ENCODE results near the gene FUNDC2. TPM values are rescaled to one million over a fixed set of nuclear protein-coding genes. Genes with fewer than 3 reads are reported as not detected.

The FUNDC2 gene, protein sequence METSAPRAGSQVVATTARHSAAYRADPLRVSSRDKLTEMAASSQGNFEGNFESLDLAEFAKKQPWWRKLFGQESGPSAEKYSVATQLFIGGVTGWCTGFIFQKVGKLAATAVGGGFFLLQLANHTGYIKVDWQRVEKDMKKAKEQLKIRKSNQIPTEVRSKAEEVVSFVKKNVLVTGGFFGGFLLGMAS
- total RNA-seq: 10 to 100 TPM in 4 of 5 donors, 1 to 10 TPM in 1; 9.3 to 88.8 (median 19.9) TPM
- 100 to 1,000 TPM; 105 to 123 (median 123) TPM for polyA plus RNA-seq
- long read RNA-seq, donor 1, full-length matches to known transcripts: 11 of 11 reads
- long read RNA-seq, donor 1, partial matches to known transcripts: 0 of 11 reads
- long read RNA-seq, donor 1, other reads (novel, unspliced or antisense): 0 of 11 reads
- long read RNA-seq, donor 2, full-length matches to known transcripts: 27 of 27 reads
- long read RNA-seq, donor 2, partial matches to known transcripts: 0 of 27 reads
- long read RNA-seq, donor 2, other reads (novel, unspliced or antisense): 0 of 27 reads
- long read RNA-seq, donor 3, full-length matches to known transcripts: 16 of 16 reads
- long read RNA-seq, donor 3, partial matches to known transcripts: 0 of 16 reads
- long read RNA-seq, donor 3, other reads (novel, unspliced or antisense): 0 of 16 reads
- long read RNA-seq, donor 4, full-length matches to known transcripts: 6 of 6 reads
- long read RNA-seq, donor 4, partial matches to known transcripts: 0 of 6 reads
- long read RNA-seq, donor 4, other reads (novel, unspliced or antisense): 0 of 6 reads
- long read RNA-seq, donor 5, full-length matches to known transcripts: 40 of 49 reads
- long read RNA-seq, donor 5, partial matches to known transcripts: 9 of 49 reads
- long read RNA-seq, donor 5, other reads (novel, unspliced or antisense): 0 of 49 reads
- long read RNA-seq, donor 6, full-length matches to known transcripts: 51 of 57 reads
- long read RNA-seq, donor 6, partial matches to known transcripts: 6 of 57 reads
- long read RNA-seq, donor 6, other reads (novel, unspliced or antisense): 0 of 57 reads
- long read RNA-seq, donor 7, full-length matches to known transcripts: 30 of 43 reads
- long read RNA-seq, donor 7, partial matches to known transcripts: 13 of 43 reads
- long read RNA-seq, donor 7, other reads (novel, unspliced or antisense): 0 of 43 reads
- long read RNA-seq, donor 8, full-length matches to known transcripts: 36 of 45 reads
- long read RNA-seq, donor 8, partial matches to known transcripts: 9 of 45 reads
- long read RNA-seq, donor 8, other reads (novel, unspliced or antisense): 0 of 45 reads
- long read RNA-seq, donor 9, full-length matches to known transcripts: 34 of 55 reads
- long read RNA-seq, donor 9, partial matches to known transcripts: 21 of 55 reads
- long read RNA-seq, donor 9, other reads (novel, unspliced or antisense): 0 of 55 reads
- long read RNA-seq, donor 10, full-length matches to known transcripts: 12 of 12 reads
- long read RNA-seq, donor 10, partial matches to known transcripts: 0 of 12 reads
- long read RNA-seq, donor 10, other reads (novel, unspliced or antisense): 0 of 12 reads

- intact Hi-C loops (cut with DNase I; ENCODE audit: low total_unique reads): no loop called here
Observed at GRCh38 chrX:155026727-155027508, at the start of gene FUNDC2. Gene FUNDC2, plus strand, starts transcription at chrX:155026844. Its CDS starts 95 bp downstream, at chrX:155026939.

GRCh38 chrX:154979629-154980028 lies 47.0 kb upstream of the FUNDC2 start:
- no peak for DNase-seq
- no peaks in the 10 kb centered on the region for H3K27me3 ChIP-seq
- no peaks in the 10 kb centered on the region for H3K9me3 ChIP-seq
- peaks cover 0 to 11% (median 4%) of the 10 kb centered on the region in 4 donors for H3K4me1 ChIP-seq
- 68 to 90% (median 79%) methylated on average over 4 of the region's 4 CpGs for WGBS, 5 donors
- intact Hi-C loops (cut with DNase I; ENCODE audit: low total_unique reads): no loop called here
- no peak overlapping the region for H3K4me3 ChIP-seq
- TF ChIP-seq, protein P1, sequence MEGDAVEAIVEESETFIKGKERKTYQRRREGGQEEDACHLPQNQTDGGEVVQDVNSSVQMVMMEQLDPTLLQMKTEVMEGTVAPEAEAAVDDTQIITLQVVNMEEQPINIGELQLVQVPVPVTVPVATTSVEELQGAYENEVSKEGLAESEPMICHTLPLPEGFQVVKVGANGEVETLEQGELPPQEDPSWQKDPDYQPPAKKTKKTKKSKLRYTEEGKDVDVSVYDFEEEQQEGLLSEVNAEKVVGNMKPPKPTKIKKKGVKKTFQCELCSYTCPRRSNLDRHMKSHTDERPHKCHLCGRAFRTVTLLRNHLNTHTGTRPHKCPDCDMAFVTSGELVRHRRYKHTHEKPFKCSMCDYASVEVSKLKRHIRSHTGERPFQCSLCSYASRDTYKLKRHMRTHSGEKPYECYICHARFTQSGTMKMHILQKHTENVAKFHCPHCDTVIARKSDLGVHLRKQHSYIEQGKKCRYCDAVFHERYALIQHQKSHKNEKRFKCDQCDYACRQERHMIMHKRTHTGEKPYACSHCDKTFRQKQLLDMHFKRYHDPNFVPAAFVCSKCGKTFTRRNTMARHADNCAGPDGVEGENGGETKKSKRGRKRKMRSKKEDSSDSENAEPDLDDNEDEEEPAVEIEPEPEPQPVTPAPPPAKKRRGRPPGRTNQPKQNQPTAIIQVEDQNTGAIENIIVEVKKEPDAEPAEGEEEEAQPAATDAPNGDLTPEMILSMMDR (IDR thresholded peaks at IDR 0.05): no peak
- no peak for TF ChIP-seq POLR2A (IDR thresholded peaks at IDR 0.05)
- no peaks in the 10 kb centered on the region for H3K36me3 ChIP-seq
- no peak overlapping the region for H3K27ac ChIP-seq

More at GRCh38 chrX:155026727-155027508, at the start of gene FUNDC2:
- H3K4me3 ChIP-seq: peak within 1 kb of the TSS; percentile 44 to 62 (median 56)
- peaks cover 0 to 22% (median 10%) of the 10 kb centered on the region in 4 donors for H3K4me1 ChIP-seq
- 0 to 57% (median 9%) methylated on average over 8 to 79 of the region's 82 CpGs for WGBS, 5 donors
- peak within 1 kb of the TSS; percentile 93 to 97 (median 95) for H3K27ac ChIP-seq
- H3K27me3 ChIP-seq: no peaks in the 10 kb centered on the region
- DNase-seq: peak; percentile 93 to 97
- H3K9me3 ChIP-seq: peaks cover 0 to 6% (median 0%) of the 10 kb centered on the region in 4 donors
- TF ChIP-seq, protein P1 (IDR thresholded peaks at IDR 0.05): no peak
- TF ChIP-seq EP300 (IDR thresholded peaks at IDR 0.05): peak; percentile 51
- TF ChIP-seq POLR2AphosphoS5 (IDR thresholded peaks at IDR 0.05): peak; percentile 52 to 81 (median 58)
- no peaks in the 10 kb centered on the region for H3K36me3 ChIP-seq

GRCh38 chrX:154980330-154981115 lies 46.1 kb upstream of the FUNDC2 start:
- TF ChIP-seq, protein P1 (IDR thresholded peaks at IDR 0.05): peak in 5 of 7 experiments; percentile 43 to 75 (median 56)
- TF ChIP-seq EP300 (IDR thresholded peaks at IDR 0.05) (no peak), POLR2AphosphoS5 (IDR thresholded peaks at IDR 0.05) (peak in 1 of 3 donors; percentile 39), POLR2A (IDR thresholded peaks at IDR 0.05) (no peak)
- peak overlapping the region; percentile 30 to 46 (median 35) for H3K4me3 ChIP-seq
- no peaks in the 10 kb centered on the region for H3K36me3 ChIP-seq
- intact Hi-C loops (cut with DNase I; ENCODE audit: low total_unique reads): no loop called here
- 7 to 14% (median 14%) methylated on average over 10 to 11 of the region's 11 CpGs for WGBS, 5 donors
- H3K27ac ChIP-seq: peak overlapping the region in 1 of 5 donors; percentile 44
- DNase-seq: peak; percentile 80 to 87
- H3K9me3 ChIP-seq: no peaks in the 10 kb centered on the region
- H3K4me1 ChIP-seq: peaks cover 0 to 11% (median 4%) of the 10 kb centered on the region in 4 donors
- no peaks in the 10 kb centered on the region for H3K27me3 ChIP-seq
